Mesothelial cell of epicardium (in vitro differentiated cells): ENCODE data around the gene NIF3L1. TPM values are rescaled to one million over a fixed set of nuclear protein-coding genes. Genes with fewer than 3 reads are reported as not detected.

Source experiments
- DNase-seq, 2 experiments: peaks; one replicate each; pipeline ENCODE4 v3.0.0; 2021; ENCODE audit warnings: low spot score in 2 of 2; ENCODE audit not compliant: unreplicated experiment in 2 of 2
- H3K27ac Mint-ChIP-seq: 2 replicates; pipeline ENCODE4 v1.8.0; 2021; ENCODE audit warnings: mixed read lengths
- H3K27me3 Mint-ChIP-seq: 2 replicates; pipeline ENCODE4 v1.8.0; 2021; ENCODE audit warnings: low read depth, mixed read lengths
- H3K36me3 Mint-ChIP-seq: 2 replicates; pipeline ENCODE4 v1.8.0; 2021; ENCODE audit warnings: mixed read lengths
- H3K4me1 Mint-ChIP-seq: 2 replicates; pipeline ENCODE4 v1.8.0; 2021; ENCODE audit warnings: mixed read lengths
- H3K4me3 Mint-ChIP-seq: 2 replicates; pipeline ENCODE4 v1.8.0; 2021; ENCODE audit warnings: mild to moderate bottlenecking, moderate library complexity, mixed read lengths
- H3K9me3 Mint-ChIP-seq: 2 replicates; pipeline ENCODE4 v1.8.0; 2021; ENCODE audit warnings: mixed read lengths
- CTCF ChIP-seq: fragments of 200-600 bp; sonication (generic); IDR thresholded peaks from one replicate; pipeline ENCODE4 v1.5.0; 2021; ENCODE audit warnings: antibody characterized with exemption; ENCODE audit not compliant: unreplicated experiment
- total RNA-seq: library from RNA; stranded (reverse); gene quantifications from 3 replicates; pipeline ENCODE4 v1.2.1, GENCODE V29; 2021

NIF3L1 gene
- total RNA-seq, 1 donor from 2014 or later, result 24.8 TPM

- H3K27me3 Mint-ChIP-seq, result no peaks in the 10 kb centered on the region
- TF ChIP-seq CTCF, result no peak
Observed at GRCh38 chr2:200913654-200914053, 24.5 kb downstream of the NIF3L1 start.

GRCh38 chr2:200922439-200922838, 33.3 kb downstream of the NIF3L1 start:
- no peaks in the 10 kb centered on the region for H3K4me1 Mint-ChIP-seq
- peaks cover 33% of the 10 kb centered on the region for H3K36me3 Mint-ChIP-seq
- no peak overlapping the region for H3K4me3 Mint-ChIP-seq
- H3K27me3 Mint-ChIP-seq, result no peaks in the 10 kb centered on the region
- no peak for DNase-seq
- H3K27ac Mint-ChIP-seq, result no peak overlapping the region
- no peaks in the 10 kb centered on the region for H3K9me3 Mint-ChIP-seq
- no peak for TF ChIP-seq CTCF

More at GRCh38 chr2:200913654-200914053, 24.5 kb downstream of the NIF3L1 start:
- no peak for DNase-seq
- Mint-ChIP-seq H3K36me3 (peaks cover 33% of the 10 kb centered on the region), H3K4me1 (no peaks in the 10 kb centered on the region), H3K4me3 (no peak overlapping the region), H3K9me3 (no peaks in the 10 kb centered on the region), H3K27ac (no peak overlapping the region)

- no peak overlapping the region for H3K4me3 Mint-ChIP-seq
- no peaks in the 10 kb centered on the region for H3K27me3 Mint-ChIP-seq
- no peak for DNase-seq
- H3K9me3 Mint-ChIP-seq, result no peaks in the 10 kb centered on the region
- peaks cover 25% of the 10 kb centered on the region for H3K36me3 Mint-ChIP-seq
- TF ChIP-seq CTCF, result no peak
- no peak overlapping the region for H3K27ac Mint-ChIP-seq
- no peaks in the 10 kb centered on the region for H3K4me1 Mint-ChIP-seq
Observed at GRCh38 chr2:200929334-200930249, 40.4 kb downstream of the NIF3L1 start.

GRCh38 chr2:200930947-200931626, 41.9 kb downstream of the NIF3L1 start:
- DNase-seq, result no peak
- no peak overlapping the region for H3K27ac Mint-ChIP-seq
- H3K4me3 Mint-ChIP-seq, result no peak overlapping the region
- no peaks in the 10 kb centered on the region for H3K4me1 Mint-ChIP-seq
- no peaks in the 10 kb centered on the region for H3K27me3 Mint-ChIP-seq
- no peak for TF ChIP-seq CTCF
- H3K36me3 Mint-ChIP-seq, result peaks cover 20% of the 10 kb centered on the region
- no peaks in the 10 kb centered on the region for H3K9me3 Mint-ChIP-seq

- TF ChIP-seq CTCF, result no peak
- Mint-ChIP-seq H3K27ac (no peak overlapping the region), H3K36me3 (peaks cover 32% of the 10 kb centered on the region), H3K4me1 (no peaks in the 10 kb centered on the region), H3K4me3 (no peak overlapping the region), H3K9me3 (no peaks in the 10 kb centered on the region), H3K27me3 (no peaks in the 10 kb centered on the region)
- no peak for DNase-seq
Observed at GRCh38 chr2:200939832-200940231, 50.7 kb downstream of the NIF3L1 start.
